IPS-11a (cell line): ENCODE measurements around the gene MTERF1.
"Not testable (repeated sequence)": the region's sequence is repeated elsewhere in the genome, so short reads cannot be mapped to it uniquely, and the experiment has no call there.

Experiments
- H3K4me3 ChIP-seq: one replicate; pipeline ENCODE4 v1.5.1; 2013; ENCODE audit warnings: low read depth, low read length, control low read depth

The MTERF1 gene

GRCh38 chr7:91880413-91881241 is at the start of gene MTERF1:
MTERF1 (minus strand) TSS chr7:91880702; CDS start chr7:91880083, 619 bp downstream.
- peak within 1 kb of the TSS; percentile 76 for H3K4me3 ChIP-seq

- H3K4me3 ChIP-seq: no peak overlapping the region
Observed at GRCh38 chr7:91929463-91929862, 49.0 kb upstream of the MTERF1 start.

- no peak overlapping the region for H3K4me3 ChIP-seq
Observed at GRCh38 chr7:91927912-91928311, 47.4 kb upstream of the MTERF1 start.

- H3K4me3 ChIP-seq: no peak overlapping the region
Observed at GRCh38 chr7:91922857-91923256, 42.4 kb upstream of the MTERF1 start.

- H3K4me3 ChIP-seq: no peak overlapping the region
Observed at GRCh38 chr7:91918356-91918755, 37.9 kb upstream of the MTERF1 start.

- H3K4me3 ChIP-seq: no peak overlapping the region
Observed at GRCh38 chr7:91916051-91916440, 35.5 kb upstream of the MTERF1 start.

GRCh38 chr7:91915401-91916050 is 35.0 kb upstream of the MTERF1 start:
- no peak overlapping the region for H3K4me3 ChIP-seq

GRCh38 chr7:91913612-91914011 is 33.1 kb upstream of the MTERF1 start:
- H3K4me3 ChIP-seq: no peak overlapping the region

- H3K4me3 ChIP-seq: no peak overlapping the region
Observed at GRCh38 chr7:91912494-91912893, 32.0 kb upstream of the MTERF1 start.

- no peak overlapping the region for H3K4me3 ChIP-seq
Observed at GRCh38 chr7:91911121-91911520, 30.6 kb upstream of the MTERF1 start.

- H3K4me3 ChIP-seq: no peak overlapping the region
Observed at GRCh38 chr7:91910171-91910570, 29.7 kb upstream of the MTERF1 start.

- H3K4me3 ChIP-seq: no peak overlapping the region
Observed at GRCh38 chr7:91899563-91899962, 19.1 kb upstream of the MTERF1 start.

GRCh38 chr7:91898240-91898992 is 17.9 kb upstream of the MTERF1 start:
- no peak overlapping the region for H3K4me3 ChIP-seq

GRCh38 chr7:91894781-91895480 is 14.4 kb upstream of the MTERF1 start:
- no peak overlapping the region for H3K4me3 ChIP-seq

- H3K4me3 ChIP-seq: not testable (repeated sequence)
Observed at GRCh38 chr7:91893699-91894098, 13.2 kb upstream of the MTERF1 start.

- no peak overlapping the region for H3K4me3 ChIP-seq
Observed at GRCh38 chr7:91892821-91893340, 12.4 kb upstream of the MTERF1 start.

GRCh38 chr7:91892099-91892705 is 11.7 kb upstream of the MTERF1 start:
- H3K4me3 ChIP-seq: no peak overlapping the region

GRCh38 chr7:91888271-91889175 is 8.0 kb upstream of the MTERF1 start:
- H3K4me3 ChIP-seq: not testable (repeated sequence)
